Lower lobe of right lung (tissue), 2 donors: ENCODE measurements around the gene MINPP1. TPM values are rescaled to one million over a fixed set of nuclear protein-coding genes. Genes with fewer than 3 reads are reported as not detected.
A peak's percentile ranks its signal among the peaks of the same experiment; 100 is the strongest.

ENCODE experiments used
- ATAC-seq, 2 donors: fragments of 200-7000 bp; cut with Tn5 transposase; one replicate each; pipeline ENCODE4 v1.9.1; 2020 to 2022; ENCODE audit warnings: mild to moderate bottlenecking in 2 of 2, moderate library complexity in 2 of 2
- DNase-seq: peaks from one replicate; pipeline ENCODE4 v3.0.0-alpha.2; 2020
- H3K27ac ChIP-seq: fragments of 200-600 bp; one replicate; pipeline ENCODE4 v1.8.0; 2022
- H3K27me3 ChIP-seq: fragments of 200-600 bp; one replicate; pipeline ENCODE4 v1.8.0; 2022; ENCODE audit warnings: low read depth
- H3K36me3 ChIP-seq: fragments of 200-600 bp; one replicate; pipeline ENCODE4 v1.8.0; 2022; ENCODE audit warnings: mild to moderate bottlenecking
- H3K4me1 ChIP-seq: fragments of 200-600 bp; one replicate; pipeline ENCODE4 v1.8.0; 2022
- H3K4me3 ChIP-seq: fragments of 200-600 bp; one replicate; pipeline ENCODE4 v1.8.0; 2022; ENCODE audit warnings: mild to moderate bottlenecking
- H3K9me3 ChIP-seq: fragments of 200-600 bp; one replicate; pipeline ENCODE4 v1.8.0; 2022
- CTCF ChIP-seq: fragments of 200-600 bp; IDR thresholded peaks from one replicate; pipeline ENCODE4 v1.8.0; 2022; ENCODE audit warnings: antibody characterized with exemption, mild to moderate bottlenecking
- intact Hi-C: fragments of 100-400 bp; cut with DNase I; formaldehyde crosslinking; loops from one replicate; pipeline ENCODE4 v1.11.0; 2022
- total RNA-seq: library from RNA; stranded (reverse); fragmentation: NEBNext Ultra II Directional; extraction: Animal tissue kit (Norgen Biotek cat#: 25700); gene quantifications from one replicate; pipeline ENCODE4 v1.2.1, GENCODE V29; 2021
- donor health status: DM: no; HTN: yes; CAD: no; lungs with severe emphysema.

The MINPP1 gene
- total RNA-seq, 1 donor from 2014 or later = 15.6 TPM

- no peak for ATAC-seq
- no peak for DNase-seq
- no peak for TF ChIP-seq CTCF
- Histone ChIP-seq H3K27ac (no peak overlapping the region), H3K36me3 (no peaks in the 10 kb centered on the region), H3K9me3 (no peaks in the 10 kb centered on the region), H3K27me3 (no peaks in the 10 kb centered on the region), H3K4me1 (no peaks in the 10 kb centered on the region), H3K4me3 (no peak overlapping the region)
- intact Hi-C loops = no loop called here
Observed at GRCh38 chr10:87579563-87579962, 74.9 kb downstream of the MINPP1 start.

- ATAC-seq (no peak), DNase-seq (no peak)
- Histone ChIP-seq H3K36me3 (no peaks in the 10 kb centered on the region), H3K27me3 (no peaks in the 10 kb centered on the region), H3K9me3 (no peaks in the 10 kb centered on the region), H3K4me3 (no peak overlapping the region), H3K4me1 (no peaks in the 10 kb centered on the region), H3K27ac (no peak overlapping the region)
- intact Hi-C loops = no loop called here
- TF ChIP-seq CTCF = no peak
Observed at GRCh38 chr10:87580016-87580415, 75.3 kb downstream of the MINPP1 start.

GRCh38 chr10:87585565-87586514, 81.1 kb downstream of the MINPP1 start:
- no peak overlapping the region for H3K4me3 ChIP-seq
- no peaks in the 10 kb centered on the region for H3K36me3 ChIP-seq
- no peaks in the 10 kb centered on the region for H3K27me3 ChIP-seq
- no peak for TF ChIP-seq CTCF
- intact Hi-C loops = no loop called here
- H3K9me3 ChIP-seq = no peaks in the 10 kb centered on the region
- H3K4me1 ChIP-seq = no peaks in the 10 kb centered on the region
- peak; percentile 84 to 94 for ATAC-seq
- DNase-seq = no peak
- no peak overlapping the region for H3K27ac ChIP-seq

- ATAC-seq = no peak
- TF ChIP-seq CTCF = no peak
- intact Hi-C loops = no loop called here
Observed at GRCh38 chr10:87589645-87590051, 85.0 kb downstream of the MINPP1 start.

GRCh38 chr10:87590705-87591588, 86.3 kb downstream of the MINPP1 start:
- Histone ChIP-seq H3K4me3 (no peak overlapping the region), H3K4me1 (peaks cover 26% of the 10 kb centered on the region), H3K36me3 (no peaks in the 10 kb centered on the region), H3K27me3 (no peaks in the 10 kb centered on the region), H3K9me3 (no peaks in the 10 kb centered on the region), H3K27ac (no peak overlapping the region)
- TF ChIP-seq CTCF = no peak
- intact Hi-C loops = no loop called here
- ATAC-seq = no peak
- no peak for DNase-seq

More at GRCh38 chr10:87589645-87590051, 85.0 kb downstream of the MINPP1 start:
- Histone ChIP-seq H3K4me1 (peaks cover 19% of the 10 kb centered on the region), H3K27me3 (no peaks in the 10 kb centered on the region), H3K9me3 (no peaks in the 10 kb centered on the region), H3K36me3 (no peaks in the 10 kb centered on the region), H3K27ac (no peak overlapping the region), H3K4me3 (no peak overlapping the region)
- DNase-seq = no peak
